K562 (cell line): ENCODE results near the gene AP2A2. TPM values are rescaled to one million over a fixed set of nuclear protein-coding genes. Genes with fewer than 3 reads are reported as not detected.

Source experiments
- ATAC-seq: fragments of 200-7000 bp; cut with Tn5 transposase; 3 replicates; pipeline ENCODE4 v1.9.1; 2020; ENCODE audit warnings: moderate library complexity
- BruUV-seq: library from RNA; stranded (reverse); fragments of 400-500 nt; replicated peaks from 2 replicates; lab custom pipeline; 2021; lab: Mats Ljungman, UMichigan
- CTCF ChIA-PET: fragments of 300-600 bp; formaldehyde crosslinking; extraction: SDS; loops from one replicate; lab custom pipeline; 2021; ENCODE audit warnings: low intra/inter-chr PET ratio; lab: Yijun Ruan, JAX
- POLR2A ChIA-PET: fragments of 300-600, 350-650 bp; sonication (Branson Sonifier 250); formaldehyde crosslinking; extraction: SDS; loops from one replicate; lab custom pipeline; 2021; ENCODE audit warnings: antibody characterized with exemption, inconsistent platforms; lab: Yijun Ruan, JAX
- DNase-seq, 4 experiments: peaks; one replicate each; pipeline versions ENCODE4 v3.0.0 to v3.0.0-alpha.2; 2011 to 2018; ENCODE audit warnings: low spot score in 3 of 4, mixed read lengths in 3 of 4; ENCODE audit errors: extremely low read depth in 1 of 4
- FAIRE-seq: peaks from 2 replicates; lab custom pipeline; 2011; peaks lifted over from hg19 to GRCh38; lab: Jason Lieb, UNC
- H2AFZ ChIP-seq: 2 replicates; pipeline ENCODE4 v1.6.0; 2011; ENCODE audit warnings: low read depth, low read length, control low read depth, inconsistent platforms
- H3K27ac ChIP-seq: fragments of 200-600 bp; 3 replicates; pipeline ENCODE4 v1.8.0; 2011; ENCODE audit warnings: low read depth, mild to moderate bottlenecking, control low read depth, inconsistent platforms, low read length, moderate library complexity, mixed read lengths; ENCODE audit errors: extremely low read depth
- H3K27me3 ChIP-seq, 2 experiments: fragments of 300-600 bp in 1 of 2; 2 replicates in 1 of 2; 3 replicates in 1 of 2; pipeline versions ENCODE4 v1.6.0 to v1.8.0; 2011; ENCODE audit warnings: inconsistent platforms in 2 of 2, low read length in 2 of 2, mild to moderate bottlenecking in 1 of 2, mixed read lengths in 1 of 2, moderate library complexity in 1 of 2; ENCODE audit not compliant: control insufficient read depth in 2 of 2, insufficient read depth in 2 of 2
- H3K36me3 ChIP-seq: fragments of 300-600 bp; 3 replicates; pipeline ENCODE4 v1.8.0; 2011; ENCODE audit warnings: mild to moderate bottlenecking, low read length, inconsistent platforms; ENCODE audit not compliant: control insufficient read depth, insufficient read depth
- H3K4me1 ChIP-seq, 2 experiments: fragments of 200-600 bp in 1 of 2; replicated peaks in 1 of 2; 2 replicates in 1 of 2; 3 replicates in 1 of 2; pipeline versions ENCODE4 v1.5.1 to v1.8.0; 2011; ENCODE audit warnings: inconsistent platforms in 2 of 2, low read length in 2 of 2, mild to moderate bottlenecking in 1 of 2, mixed read lengths in 1 of 2, moderate library complexity in 1 of 2; ENCODE audit not compliant: control insufficient read depth in 2 of 2, insufficient read depth in 2 of 2
- H3K4me2 ChIP-seq: 2 replicates; pipeline ENCODE4 v1.6.1; 2011; ENCODE audit warnings: low read length, control low read depth, inconsistent platforms, mixed read lengths; ENCODE audit not compliant: insufficient read depth
- H3K4me3 ChIP-seq: fragments of 200-600 bp; sonication (generic), shearing (Covaris generic); 2 replicates; pipeline ENCODE4 v1.5.1; 2016; ENCODE audit warnings: control low read depth, inconsistent platforms
- H3K79me2 ChIP-seq: fragments of 200-600 bp; 3 replicates; pipeline ENCODE4 v1.8.0; 2011; ENCODE audit warnings: low read length, inconsistent platforms; ENCODE audit not compliant: control insufficient read depth, insufficient read depth
- H3K9ac ChIP-seq, 2 experiments: 2 replicates each; pipeline versions ENCODE4 v1.6.0 to v1.6.1; 2011; ENCODE audit warnings: low read depth in 2 of 2, low read length in 2 of 2, control low read depth in 1 of 2, inconsistent platforms in 1 of 2, mild to moderate bottlenecking in 1 of 2, mixed read lengths in 1 of 2; ENCODE audit not compliant: insufficient read depth in 1 of 2
- H3K9me1 ChIP-seq: one replicate; pipeline ENCODE4 v1.6.0; 2011; ENCODE audit warnings: inconsistent platforms, mild to moderate bottlenecking, low read length, moderate library complexity; ENCODE audit not compliant: control insufficient read depth, insufficient read depth
- H3K9me3 ChIP-seq: replicated peaks from 2 replicates; pipeline ENCODE4 v1.5.1; 2011; ENCODE audit warnings: low read depth, low read length, inconsistent platforms; ENCODE audit not compliant: control insufficient read depth, insufficient read depth
- H4K20me1 ChIP-seq: replicated peaks from 2 replicates; pipeline ENCODE4 v1.6.1; 2011; ENCODE audit warnings: low read length, inconsistent platforms, mixed read lengths; ENCODE audit not compliant: control insufficient read depth, insufficient read depth
- CBX8 ChIP-seq: fragments of 200-600 bp; sonication (generic); IDR thresholded peaks from 2 replicates; pipeline ENCODE4 v1.6.1; 2012; ENCODE audit warnings: borderline replicate concordance, mixed run types, low read depth, mild to moderate bottlenecking, moderate library complexity, mixed read lengths, low read length, control low read depth, inconsistent platforms; ENCODE audit not compliant: poor library complexity, severe bottlenecking; ENCODE audit errors: extremely low read depth
- FOXM1 ChIP-seq, 2 experiments: fragments of 450-650 bp in 1 of 2; sonication (generic) in 1 of 2; formaldehyde crosslinking in 1 of 2; IDR thresholded peaks; 2 replicates each; pipeline versions ENCODE4 v1.6.1 to v1.9.0; 2017 to 2022; ENCODE audit warnings: low read depth in 2 of 2, mild to moderate bottlenecking in 2 of 2, missing genetic modification reagents in 1 of 2, moderate library complexity in 1 of 2
- HCFC1 ChIP-seq: IDR thresholded peaks from 2 replicates; pipeline ENCODE4 v1.6.1; 2012; ENCODE audit warnings: low read depth, low read length, improper control_type of control experiment
- KHSRP ChIP-seq: fragments of 450-650 bp; IDR thresholded peaks from 2 replicates; pipeline ENCODE4 v1.6.1; 2017
- MCM2 ChIP-seq: fragments of 450-650 bp; IDR thresholded peaks from 2 replicates; pipeline ENCODE4 v1.6.1; 2017; ENCODE audit warnings: low read depth, mild to moderate bottlenecking
- MYBL2 ChIP-seq, 2 experiments: fragments of 450-650 bp in 1 of 2; sonication (generic) in 1 of 2; formaldehyde crosslinking in 1 of 2; IDR thresholded peaks; 2 replicates each; pipeline versions ENCODE4 v1.6.1 to v1.8.1; 2017 to 2022; ENCODE audit warnings: borderline replicate concordance in 1 of 2, inconsistent platforms in 1 of 2, low read depth in 1 of 2, mild to moderate bottlenecking in 1 of 2, missing genetic modification reagents in 1 of 2, moderate library complexity in 1 of 2
- NRF1 ChIP-seq, 2 experiments: fragments of 450-650 bp; IDR thresholded peaks in 1 of 2; conservative IDR thresholded peaks in 1 of 2; 2 replicates each; pipeline ENCODE4 v1.6.1; 2014; ENCODE audit warnings: mild to moderate bottlenecking in 2 of 2
- SLC30A9 ChIP-seq: fragments of 250-450 bp; sonication (Bioruptor Pico); IDR thresholded peaks from 2 replicates; pipeline ENCODE4 v1.8.0; 2022; ENCODE audit warnings: mild to moderate bottlenecking, moderate library complexity
- ZBED1 ChIP-seq: IDR thresholded peaks from 2 replicates; pipeline ENCODE4 v1.6.1; 2014
- ZEB2 ChIP-seq: fragments of 450-650 bp; IDR thresholded peaks from 2 replicates; pipeline ENCODE4 v1.6.1; 2016
- ZNF174 ChIP-seq: fragments of 250-450 bp; sonication (Bioruptor Pico); IDR thresholded peaks from 2 replicates; pipeline ENCODE4 v1.4.0; 2020; ENCODE audit warnings: mild to moderate bottlenecking
- ZNF589 ChIP-seq: fragments of 200-800 bp; sonication (Bioruptor generic); IDR thresholded peaks from 2 replicates; pipeline ENCODE4 v1.6.1; 2016; ENCODE audit warnings: low read depth, missing genetic modification characterization, missing compliant biosample characterization
- ZNF77 ChIP-seq: fragments of 250-450 bp; sonication (Bioruptor Pico); IDR thresholded peaks from 2 replicates; pipeline ENCODE4 v1.5.0; 2020
- WGBS: fragments of 100-300 bp; shearing (Covaris generic); methylation state at CpG from one replicate; pipeline ENCODE4 v1.1.6; 2016; ENCODE audit warnings: low coverage, mixed read lengths; ENCODE audit not compliant: insufficient coverage; ENCODE audit errors: missing lambda C conversion rate; 5-methylcytosine and 5-hydroxymethylcytosine counted together
- in situ Hi-C: fragments of 300-500 bp; cut with MboI; formaldehyde crosslinking; loops from 4 replicates; pipeline ENCODE4 v1.15.0; 2018; ENCODE audit warnings: inconsistent platforms, mixed read lengths
- intact Hi-C: fragments of 100-400 bp; cut with micrococcal nuclease; formaldehyde crosslinking; loops from 2 replicates; pipeline ENCODE4 v1.14.2; 2022
- polyA plus RNA-seq, 8 experiments: library from polyadenylated mRNA; depleted of rRNA in 4 of 8; stranded (reverse) in 5 of 8; unstranded in 3 of 8; fragments of >200 nt; fragmentation: Nextera tagmentation in 2 of 8; fragmentation: Illumina TruSeq in 1 of 8; extraction: Ambion mirVana in 2 of 8; extraction: Trizol in 1 of 8; gene quantifications; 2 replicates each; pipeline versions ENCODE4 v1.2.1 to v1.2.3, GENCODE V29; 2011 to 2014; ENCODE audit warnings: inconsistent platforms in 1 of 8, missing spikeins in 1 of 8
- total RNA-seq, 7 experiments: library from RNA; depleted of rRNA in 6 of 7; stranded (reverse); fragments of >200 nt in 6 of 7; fragmentation: Illumina TruSeq in 2 of 7; extraction: Trizol in 2 of 7; gene quantifications; 2 replicates each; pipeline versions ENCODE4 v1.2.1 to v1.2.3, GENCODE V29; 2011 to 2021; ENCODE audit warnings: low replicate concordance in 1 of 7
- TF ChIP-seq, protein P1 (sequence below): fragments of 250-450 bp; sonication (Bioruptor Pico); IDR thresholded peaks from 2 replicates; pipeline ENCODE4 v1.4.0; 2020; ENCODE audit warnings: mild to moderate bottlenecking, moderate library complexity
- TF ChIP-seq, protein P2 (sequence below), 2 experiments: fragments of 150-350 bp in 1 of 2; IDR thresholded peaks; 2 replicates each; pipeline ENCODE4 v1.6.1; 2012 to 2016; ENCODE audit warnings: low read depth in 2 of 2, low read length in 2 of 2, mild to moderate bottlenecking in 1 of 2, moderate library complexity in 1 of 2

The AP2A2 gene
- total and polyA plus RNA-seq, 9 of the 15 experiments (the other 6 are each of a cell fraction or from before 2014, with no cell fraction given), result 0.69 to 41.7 (median 15.2) TPM

DNA sequence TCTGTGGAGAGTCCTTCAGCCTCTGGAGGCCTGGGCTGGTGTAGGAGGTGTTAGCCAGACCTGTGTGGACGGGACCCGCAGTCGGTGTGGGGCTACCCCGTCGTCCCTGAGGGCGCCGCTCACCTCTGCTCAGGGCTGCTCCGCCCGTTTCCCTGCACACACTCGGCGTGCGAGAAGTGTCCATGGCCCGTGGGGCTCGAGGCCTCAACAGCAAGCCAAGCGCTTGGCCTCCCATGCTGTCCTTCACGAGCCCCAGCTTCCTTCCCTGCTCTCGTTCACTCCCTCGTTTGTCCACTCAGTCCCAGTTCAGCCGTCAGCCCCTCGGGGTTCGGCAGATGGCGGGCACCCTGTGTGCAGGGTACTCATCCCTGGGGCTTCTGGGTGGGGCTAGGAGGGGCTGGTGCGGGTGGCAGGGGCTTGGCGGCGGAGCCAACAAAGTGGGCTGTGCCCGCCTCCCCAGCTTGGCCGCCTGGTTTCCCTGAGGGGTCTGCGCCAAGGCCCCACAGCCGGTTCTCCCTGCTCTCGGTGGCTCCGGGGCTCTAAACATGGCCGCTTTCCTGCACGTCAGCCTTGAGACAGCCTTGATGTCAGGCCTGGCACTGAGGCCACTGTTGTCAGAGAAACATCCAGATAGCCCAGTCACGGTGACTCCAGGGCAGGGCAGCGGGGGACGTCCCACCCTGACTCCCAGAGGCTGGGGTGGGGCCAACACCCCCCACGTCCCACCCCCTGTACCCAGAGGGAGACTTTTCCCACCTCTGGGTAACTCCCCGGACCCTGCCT lies 107.5 kb downstream of the AP2A2 start:
- ChIA-PET POLR2A (interaction anchor here (1.0 kb wide), 1 partner anchor 192 kb away, joined by 3 read pairs; no protein-coding TSS in a partner anchor), CTCF (no interaction called here)
- H3K27me3 ChIP-seq, result peaks cover 9 to 58% of the 10 kb centered on the region in 2 experiments; a peak in 3 of 5 replicates
- no peaks in the 10 kb centered on the region for H3K36me3 ChIP-seq
- no peak overlapping the region for H3K27ac ChIP-seq
- no peak overlapping the region for H3K4me3 ChIP-seq
- no peaks in the 10 kb centered on the region for H3K9me3 ChIP-seq
- no peak overlapping the region for H3K4me2 ChIP-seq
- 27% methylated on average over 31 of the region's 38 CpGs for WGBS
- H4K20me1 ChIP-seq, result peaks cover 12% of the 10 kb centered on the region; the same call in 1 of the 2 replicates
- no TSS peak for BruUV-seq
- H3K4me1 ChIP-seq, result peaks cover 0 to 77% of the 10 kb centered on the region in 2 experiments; a peak in 2 of 5 replicates
- H3K9me1 ChIP-seq, result no peaks in the 10 kb centered on the region
- H2AFZ ChIP-seq, result no peak overlapping the region
- no peaks in the 10 kb centered on the region for H3K79me2 ChIP-seq
- H3K9ac ChIP-seq, result no peak overlapping the region
- in situ Hi-C loops (no loop called here), intact Hi-C loops (no loop called here)
- ATAC-seq (no peak), DNase-seq (no peak), FAIRE-seq (no peak)
- TF ChIP-seq, protein P1, sequence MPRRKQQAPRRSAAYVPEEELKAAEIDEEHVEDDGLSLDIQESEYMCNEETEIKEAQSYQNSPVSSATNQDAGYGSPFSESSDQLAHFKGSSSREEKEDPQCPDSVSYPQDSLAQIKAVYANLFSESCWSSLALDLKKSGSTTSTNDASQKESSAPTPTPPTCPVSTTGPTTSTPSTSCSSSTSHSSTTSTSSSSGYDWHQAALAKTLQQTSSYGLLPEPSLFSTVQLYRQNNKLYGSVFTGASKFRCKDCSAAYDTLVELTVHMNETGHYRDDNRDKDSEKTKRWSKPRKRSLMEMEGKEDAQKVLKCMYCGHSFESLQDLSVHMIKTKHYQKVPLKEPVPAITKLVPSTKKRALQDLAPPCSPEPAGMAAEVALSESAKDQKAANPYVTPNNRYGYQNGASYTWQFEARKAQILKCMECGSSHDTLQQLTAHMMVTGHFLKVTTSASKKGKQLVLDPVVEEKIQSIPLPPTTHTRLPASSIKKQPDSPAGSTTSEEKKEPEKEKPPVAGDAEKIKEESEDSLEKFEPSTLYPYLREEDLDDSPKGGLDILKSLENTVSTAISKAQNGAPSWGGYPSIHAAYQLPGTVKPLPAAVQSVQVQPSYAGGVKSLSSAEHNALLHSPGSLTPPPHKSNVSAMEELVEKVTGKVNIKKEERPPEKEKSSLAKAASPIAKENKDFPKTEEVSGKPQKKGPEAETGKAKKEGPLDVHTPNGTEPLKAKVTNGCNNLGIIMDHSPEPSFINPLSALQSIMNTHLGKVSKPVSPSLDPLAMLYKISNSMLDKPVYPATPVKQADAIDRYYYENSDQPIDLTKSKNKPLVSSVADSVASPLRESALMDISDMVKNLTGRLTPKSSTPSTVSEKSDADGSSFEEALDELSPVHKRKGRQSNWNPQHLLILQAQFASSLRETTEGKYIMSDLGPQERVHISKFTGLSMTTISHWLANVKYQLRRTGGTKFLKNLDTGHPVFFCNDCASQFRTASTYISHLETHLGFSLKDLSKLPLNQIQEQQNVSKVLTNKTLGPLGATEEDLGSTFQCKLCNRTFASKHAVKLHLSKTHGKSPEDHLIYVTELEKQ, result no peak
- TF ChIP-seq ZNF77 (CRISPR knock-in tag) (no peak), NRF1 (conservative IDR thresholded peaks at IDR 0.05 in 1 of 2, IDR thresholded peaks at IDR 0.05 in 1 of 2) (no peak), MYBL2 (IDR thresholded peaks at IDR 0.05; ENCODE audit: low read depth) (no peak), MYBL2 (CRISPR knock-in tag; IDR thresholded peaks at IDR 0.05; ENCODE audit: borderline replicate concordance) (no peak), FOXM1 (IDR thresholded peaks at IDR 0.05; ENCODE audit: low read depth) (no peak), FOXM1 (CRISPR knock-in tag; IDR thresholded peaks at IDR 0.05; ENCODE audit: low read depth) (no peak), ZBED1 (no peak), CBX8 (no peak), ZNF589 (no peak), SLC30A9 (CRISPR knock-in tag) (no peak), ZNF174 (CRISPR knock-in tag) (no peak), ZEB2 (no peak), KHSRP (no peak), MCM2 (no peak), HCFC1 (no peak)
- TF ChIP-seq, protein P2, sequence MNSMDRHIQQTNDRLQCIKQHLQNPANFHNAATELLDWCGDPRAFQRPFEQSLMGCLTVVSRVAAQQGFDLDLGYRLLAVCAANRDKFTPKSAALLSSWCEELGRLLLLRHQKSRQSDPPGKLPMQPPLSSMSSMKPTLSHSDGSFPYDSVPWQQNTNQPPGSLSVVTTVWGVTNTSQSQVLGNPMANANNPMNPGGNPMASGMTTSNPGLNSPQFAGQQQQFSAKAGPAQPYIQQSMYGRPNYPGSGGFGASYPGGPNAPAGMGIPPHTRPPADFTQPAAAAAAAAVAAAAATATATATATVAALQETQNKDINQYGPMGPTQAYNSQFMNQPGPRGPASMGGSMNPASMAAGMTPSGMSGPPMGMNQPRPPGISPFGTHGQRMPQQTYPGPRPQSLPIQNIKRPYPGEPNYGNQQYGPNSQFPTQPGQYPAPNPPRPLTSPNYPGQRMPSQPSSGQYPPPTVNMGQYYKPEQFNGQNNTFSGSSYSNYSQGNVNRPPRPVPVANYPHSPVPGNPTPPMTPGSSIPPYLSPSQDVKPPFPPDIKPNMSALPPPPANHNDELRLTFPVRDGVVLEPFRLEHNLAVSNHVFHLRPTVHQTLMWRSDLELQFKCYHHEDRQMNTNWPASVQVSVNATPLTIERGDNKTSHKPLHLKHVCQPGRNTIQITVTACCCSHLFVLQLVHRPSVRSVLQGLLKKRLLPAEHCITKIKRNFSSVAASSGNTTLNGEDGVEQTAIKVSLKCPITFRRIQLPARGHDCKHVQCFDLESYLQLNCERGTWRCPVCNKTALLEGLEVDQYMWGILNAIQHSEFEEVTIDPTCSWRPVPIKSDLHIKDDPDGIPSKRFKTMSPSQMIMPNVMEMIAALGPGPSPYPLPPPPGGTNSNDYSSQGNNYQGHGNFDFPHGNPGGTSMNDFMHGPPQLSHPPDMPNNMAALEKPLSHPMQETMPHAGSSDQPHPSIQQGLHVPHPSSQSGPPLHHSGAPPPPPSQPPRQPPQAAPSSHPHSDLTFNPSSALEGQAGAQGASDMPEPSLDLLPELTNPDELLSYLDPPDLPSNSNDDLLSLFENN (IDR thresholded peaks at IDR 0.05; ENCODE audit: low read depth in 2 of 2, low read length in 2 of 2), result no peak
